ENCODE results near the gene C1orf35. TPM values are rescaled to one million over a fixed set of nuclear protein-coding genes. Genes with fewer than 3 reads are reported as not detected.

C1orf35 gene
- total and polyA plus RNA-seq, 9 of the 15 experiments (the other 6 are each of a cell fraction or from before 2014, with no cell fraction given), result 3.2 to 48.7 (median 12.5) TPM

DNA sequence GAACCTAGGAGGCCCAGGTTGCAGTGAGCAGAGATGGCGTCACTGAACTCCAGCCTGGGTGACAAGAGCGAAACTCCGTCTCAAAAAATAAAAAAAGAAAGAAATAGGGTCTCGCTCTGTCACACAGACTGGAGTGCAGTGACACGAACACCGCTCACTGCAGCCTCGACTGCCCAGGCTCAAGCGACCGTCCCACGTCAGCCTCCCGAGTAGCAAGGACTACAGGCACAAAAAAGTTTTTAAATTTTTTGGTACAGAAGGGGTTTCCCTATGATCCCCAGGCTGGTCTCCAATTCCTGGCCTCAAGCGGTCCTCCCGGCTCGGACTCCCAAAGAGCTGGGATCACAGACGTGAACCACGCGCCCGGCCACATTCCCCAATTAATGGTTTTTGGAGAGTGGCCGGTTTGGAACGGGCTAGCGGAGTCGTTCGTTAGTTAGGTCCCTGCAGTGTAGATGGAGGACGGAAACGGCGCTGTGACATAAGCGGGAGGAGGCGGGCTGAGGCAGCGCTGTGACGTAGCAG, 36.3 kb upstream of the C1orf35 start (continued):
- TF ChIP-seq, protein P1, sequence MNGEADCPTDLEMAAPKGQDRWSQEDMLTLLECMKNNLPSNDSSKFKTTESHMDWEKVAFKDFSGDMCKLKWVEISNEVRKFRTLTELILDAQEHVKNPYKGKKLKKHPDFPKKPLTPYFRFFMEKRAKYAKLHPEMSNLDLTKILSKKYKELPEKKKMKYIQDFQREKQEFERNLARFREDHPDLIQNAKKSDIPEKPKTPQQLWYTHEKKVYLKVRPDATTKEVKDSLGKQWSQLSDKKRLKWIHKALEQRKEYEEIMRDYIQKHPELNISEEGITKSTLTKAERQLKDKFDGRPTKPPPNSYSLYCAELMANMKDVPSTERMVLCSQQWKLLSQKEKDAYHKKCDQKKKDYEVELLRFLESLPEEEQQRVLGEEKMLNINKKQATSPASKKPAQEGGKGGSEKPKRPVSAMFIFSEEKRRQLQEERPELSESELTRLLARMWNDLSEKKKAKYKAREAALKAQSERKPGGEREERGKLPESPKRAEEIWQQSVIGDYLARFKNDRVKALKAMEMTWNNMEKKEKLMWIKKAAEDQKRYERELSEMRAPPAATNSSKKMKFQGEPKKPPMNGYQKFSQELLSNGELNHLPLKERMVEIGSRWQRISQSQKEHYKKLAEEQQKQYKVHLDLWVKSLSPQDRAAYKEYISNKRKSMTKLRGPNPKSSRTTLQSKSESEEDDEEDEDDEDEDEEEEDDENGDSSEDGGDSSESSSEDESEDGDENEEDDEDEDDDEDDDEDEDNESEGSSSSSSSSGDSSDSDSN (IDR thresholded peaks at IDR 0.05; ENCODE audit: borderline replicate concordance in 1 of 2, low read depth in 2 of 2, low read length in 2 of 2), result 0 out of 4 replicates have a peak, but pooled peaks have one; percentile 12 to 20
- peak; percentile 77; the same call in 1 of the 2 replicates for TF ChIP-seq NFATC3 (IDR thresholded peaks at IDR 0.05)
- TF ChIP-seq ETV5 (CRISPR knock-in tag; IDR thresholded peaks at IDR 0.05; ENCODE audit: low read depth), result peak; percentile 7
- no peak for TF ChIP-seq HNRNPLL (IDR thresholded peaks at IDR 0.05; ENCODE audit: low read depth, low read length, poor library complexity, severe bottlenecking)
- no peak for TF ChIP-seq CAMTA2 (CRISPR knock-in tag; conservative IDR thresholded peaks at IDR 0.05)
- TF ChIP-seq ARHGAP35 (IDR thresholded peaks at IDR 0.05; ENCODE audit: partially characterized antibody), result no peak
- TF ChIP-seq, protein P2, sequence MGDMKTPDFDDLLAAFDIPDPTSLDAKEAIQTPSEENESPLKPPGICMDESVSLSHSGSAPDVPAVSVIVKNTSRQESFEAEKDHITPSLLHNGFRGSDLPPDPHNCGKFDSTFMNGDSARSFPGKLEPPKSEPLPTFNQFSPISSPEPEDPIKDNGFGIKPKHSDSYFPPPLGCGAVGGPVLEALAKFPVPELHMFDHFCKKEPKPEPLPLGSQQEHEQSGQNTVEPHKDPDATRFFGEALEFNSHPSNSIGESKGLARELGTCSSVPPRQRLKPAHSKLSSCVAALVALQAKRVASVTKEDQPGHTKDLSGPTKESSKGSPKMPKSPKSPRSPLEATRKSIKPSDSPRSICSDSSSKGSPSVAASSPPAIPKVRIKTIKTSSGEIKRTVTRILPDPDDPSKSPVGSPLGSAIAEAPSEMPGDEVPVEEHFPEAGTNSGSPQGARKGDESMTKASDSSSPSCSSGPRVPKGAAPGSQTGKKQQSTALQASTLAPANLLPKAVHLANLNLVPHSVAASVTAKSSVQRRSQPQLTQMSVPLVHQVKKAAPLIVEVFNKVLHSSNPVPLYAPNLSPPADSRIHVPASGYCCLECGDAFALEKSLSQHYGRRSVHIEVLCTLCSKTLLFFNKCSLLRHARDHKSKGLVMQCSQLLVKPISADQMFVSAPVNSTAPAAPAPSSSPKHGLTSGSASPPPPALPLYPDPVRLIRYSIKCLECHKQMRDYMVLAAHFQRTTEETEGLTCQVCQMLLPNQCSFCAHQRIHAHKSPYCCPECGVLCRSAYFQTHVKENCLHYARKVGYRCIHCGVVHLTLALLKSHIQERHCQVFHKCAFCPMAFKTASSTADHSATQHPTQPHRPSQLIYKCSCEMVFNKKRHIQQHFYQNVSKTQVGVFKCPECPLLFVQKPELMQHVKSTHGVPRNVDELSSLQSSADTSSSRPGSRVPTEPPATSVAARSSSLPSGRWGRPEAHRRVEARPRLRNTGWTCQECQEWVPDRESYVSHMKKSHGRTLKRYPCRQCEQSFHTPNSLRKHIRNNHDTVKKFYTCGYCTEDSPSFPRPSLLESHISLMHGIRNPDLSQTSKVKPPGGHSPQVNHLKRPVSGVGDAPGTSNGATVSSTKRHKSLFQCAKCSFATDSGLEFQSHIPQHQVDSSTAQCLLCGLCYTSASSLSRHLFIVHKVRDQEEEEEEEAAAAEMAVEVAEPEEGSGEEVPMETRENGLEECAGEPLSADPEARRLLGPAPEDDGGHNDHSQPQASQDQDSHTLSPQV (IDR thresholded peaks at IDR 0.05), result no peak; the same call in 1 of the 2 replicates
- TF ChIP-seq, protein P3, sequence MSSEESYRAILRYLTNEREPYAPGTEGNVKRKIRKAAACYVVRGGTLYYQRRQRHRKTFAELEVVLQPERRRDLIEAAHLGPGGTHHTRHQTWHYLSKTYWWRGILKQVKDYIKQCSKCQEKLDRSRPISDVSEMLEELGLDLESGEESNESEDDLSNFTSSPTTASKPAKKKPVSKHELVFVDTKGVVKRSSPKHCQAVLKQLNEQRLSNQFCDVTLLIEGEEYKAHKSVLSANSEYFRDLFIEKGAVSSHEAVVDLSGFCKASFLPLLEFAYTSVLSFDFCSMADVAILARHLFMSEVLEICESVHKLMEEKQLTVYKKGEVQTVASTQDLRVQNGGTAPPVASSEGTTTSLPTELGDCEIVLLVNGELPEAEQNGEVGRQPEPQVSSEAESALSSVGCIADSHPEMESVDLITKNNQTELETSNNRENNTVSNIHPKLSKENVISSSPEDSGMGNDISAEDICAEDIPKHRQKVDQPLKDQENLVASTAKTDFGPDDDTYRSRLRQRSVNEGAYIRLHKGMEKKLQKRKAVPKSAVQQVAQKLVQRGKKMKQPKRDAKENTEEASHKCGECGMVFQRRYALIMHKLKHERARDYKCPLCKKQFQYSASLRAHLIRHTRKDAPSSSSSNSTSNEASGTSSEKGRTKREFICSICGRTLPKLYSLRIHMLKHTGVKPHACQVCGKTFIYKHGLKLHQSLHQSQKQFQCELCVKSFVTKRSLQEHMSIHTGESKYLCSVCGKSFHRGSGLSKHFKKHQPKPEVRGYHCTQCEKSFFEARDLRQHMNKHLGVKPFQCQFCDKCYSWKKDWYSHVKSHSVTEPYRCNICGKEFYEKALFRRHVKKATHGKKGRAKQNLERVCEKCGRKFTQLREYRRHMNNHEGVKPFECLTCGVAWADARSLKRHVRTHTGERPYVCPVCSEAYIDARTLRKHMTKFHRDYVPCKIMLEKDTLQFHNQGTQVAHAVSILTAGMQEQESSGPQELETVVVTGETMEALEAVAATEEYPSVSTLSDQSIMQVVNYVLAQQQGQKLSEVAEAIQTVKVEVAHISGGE (CRISPR knock-in tag; IDR thresholded peaks at IDR 0.05), result no peak; a peak in 1 of 6 replicates
- TF ChIP-seq ZNF507 (tag; conservative IDR thresholded peaks at IDR 0.05), result no peak
- TF ChIP-seq GTF2A2 (tag; IDR thresholded peaks at IDR 0.05), result no peak
- TF ChIP-seq ZNF133 (CRISPR knock-in tag; IDR thresholded peaks at IDR 0.05), result 0 out of 2 replicates have a peak, but pooled peaks have one; percentile 40
- TF ChIP-seq RUNX1 (IDR thresholded peaks at IDR 0.05; ENCODE audit: low read depth), result no peak
- TF ChIP-seq DNMT1 (IDR thresholded peaks at IDR 0.05), result no peak
- TF ChIP-seq ZNF239 (CRISPR knock-in tag; IDR thresholded peaks at IDR 0.05), result peak; percentile 27; the same call in 1 of the 2 replicates
- no peak for TF ChIP-seq SAP30 (IDR thresholded peaks at IDR 0.05; ENCODE audit: borderline replicate concordance, insufficient read depth, low read depth, low read length, poor library complexity, severe bottlenecking)
- TF ChIP-seq, protein P4, sequence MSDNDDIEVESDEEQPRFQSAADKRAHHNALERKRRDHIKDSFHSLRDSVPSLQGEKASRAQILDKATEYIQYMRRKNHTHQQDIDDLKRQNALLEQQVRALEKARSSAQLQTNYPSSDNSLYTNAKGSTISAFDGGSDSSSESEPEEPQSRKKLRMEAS (CRISPR knock-in tag; IDR thresholded peaks at IDR 0.05), result no peak
